HG02943 (cell line): ENCODE measurements around the gene HAGHL.
"Not testable (repeated sequence)": the region's sequence is repeated elsewhere in the genome, so short reads cannot be mapped to it uniquely, and the experiment has no call there.

Experiments
- ATAC-seq: cut with Tn5 transposase; IDR thresholded peaks from one replicate; pipeline ENCODE4 v1.9.1; 2021; ENCODE audit warnings: mild to moderate bottlenecking, low read depth, moderate library complexity; ENCODE audit not compliant: unreplicated experiment

The HAGHL gene

DNA sequence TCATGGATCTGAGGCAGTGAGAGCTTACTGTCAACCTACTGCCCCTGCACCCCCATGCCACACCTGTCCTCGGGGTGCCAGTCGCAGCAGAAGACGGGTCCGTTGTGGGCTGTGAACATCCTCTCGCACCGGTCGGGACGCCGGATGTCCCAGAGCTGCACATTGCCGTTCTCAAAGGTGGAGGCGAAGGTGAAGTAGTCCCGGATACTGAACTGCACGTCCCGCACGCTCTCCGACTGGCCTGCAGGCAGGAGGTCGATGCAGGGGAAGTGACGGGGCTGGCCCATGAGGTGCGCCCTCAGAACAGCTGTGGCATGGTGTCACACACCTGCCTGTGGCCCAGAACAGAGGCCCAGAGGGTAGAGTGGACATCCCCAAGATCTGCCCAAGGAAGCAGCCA lies 39.4 kb upstream of the HAGHL start:
- no peak for ATAC-seq

DNA sequence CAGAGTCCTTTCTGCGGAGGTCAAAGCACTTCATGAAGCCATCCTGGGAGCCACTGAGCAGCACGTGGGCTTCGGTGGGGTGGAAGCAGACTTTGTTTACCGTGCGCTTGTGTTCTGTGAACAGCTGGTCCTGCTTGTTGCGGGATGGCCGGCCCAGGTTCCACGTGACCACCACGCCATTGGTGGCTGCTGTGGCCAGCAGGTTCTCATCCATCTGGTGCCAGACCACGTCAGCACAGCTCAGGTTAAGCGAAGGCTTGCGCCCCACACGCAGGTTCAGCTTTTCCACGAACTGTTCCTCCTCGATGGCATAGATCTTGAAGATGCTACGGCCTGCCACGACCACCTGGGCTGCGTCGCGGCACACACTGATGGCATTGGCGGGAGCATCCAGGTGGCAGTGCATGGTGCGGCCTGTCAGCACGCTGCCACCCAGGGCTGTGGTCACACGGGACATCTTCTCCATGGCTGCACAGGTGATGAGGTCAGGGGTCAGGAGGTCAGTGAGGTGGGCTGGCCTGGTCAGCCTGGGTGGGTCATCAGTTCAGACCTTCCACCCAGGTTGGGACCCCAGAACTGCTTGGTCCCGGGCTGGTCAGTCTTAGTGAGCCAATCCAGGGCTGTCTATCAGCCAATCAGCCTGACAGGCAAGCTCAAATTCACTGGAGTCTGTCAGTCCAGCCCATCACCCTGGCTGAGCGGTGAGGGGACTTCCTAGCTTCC lies 37.6 kb upstream of the HAGHL start:
- ATAC-seq = no peak

DNA sequence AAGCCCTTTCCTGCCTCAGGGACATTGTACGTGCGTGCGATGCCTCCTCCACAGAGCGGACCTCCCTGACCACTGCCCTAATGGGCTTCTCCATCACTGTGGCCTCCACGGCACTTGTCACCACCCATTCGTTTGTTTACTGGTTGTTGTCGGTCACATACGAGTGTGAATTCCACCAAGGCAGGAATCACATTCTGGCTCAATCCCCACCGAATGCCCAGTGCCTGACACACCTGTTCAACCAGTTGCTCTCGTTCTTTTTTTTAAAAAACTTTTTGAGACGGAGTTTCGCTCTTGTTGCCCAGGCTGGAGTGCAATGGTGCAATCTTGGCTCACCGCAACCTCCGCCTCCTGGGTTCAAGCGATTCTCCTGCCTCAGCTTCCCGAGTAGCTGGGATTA lies 35.7 kb upstream of the HAGHL start:
- not testable (repeated sequence) for ATAC-seq

DNA sequence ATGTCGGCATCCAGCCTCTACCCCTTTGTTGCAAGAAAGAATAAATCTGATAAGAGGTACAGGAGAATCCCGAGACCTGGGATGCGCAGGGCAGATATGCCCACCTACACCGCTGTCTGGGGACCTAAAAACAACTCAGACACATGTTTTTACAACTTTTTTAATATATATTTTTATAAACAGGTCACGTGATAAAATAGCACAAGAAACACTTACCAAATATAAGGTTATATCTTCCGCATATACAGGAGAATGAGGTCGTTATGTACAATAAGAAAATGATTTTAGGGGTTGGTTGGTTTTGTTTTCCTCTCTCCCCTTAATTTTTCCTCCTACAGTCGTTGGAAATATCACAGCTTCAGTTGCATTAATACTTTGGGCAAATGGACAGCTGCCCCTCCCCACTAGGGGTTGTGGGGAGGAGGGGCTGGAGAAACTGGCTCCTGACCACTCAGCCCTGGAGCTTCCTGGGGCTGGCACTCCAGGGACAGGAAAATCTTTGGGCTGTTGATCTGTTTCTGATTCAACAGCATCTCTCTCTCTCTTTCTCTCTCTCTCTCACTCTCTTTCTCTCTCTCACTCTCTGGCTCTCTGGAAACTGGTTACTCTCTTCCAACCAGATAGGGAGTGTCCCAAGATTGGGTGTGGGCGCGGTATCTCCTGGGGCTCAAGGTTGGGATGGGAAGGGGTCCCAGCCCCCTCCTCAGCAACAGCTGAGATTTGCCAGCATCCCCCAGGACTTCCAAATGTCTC lies 34.4 kb upstream of the HAGHL start:
- no peak for ATAC-seq

DNA sequence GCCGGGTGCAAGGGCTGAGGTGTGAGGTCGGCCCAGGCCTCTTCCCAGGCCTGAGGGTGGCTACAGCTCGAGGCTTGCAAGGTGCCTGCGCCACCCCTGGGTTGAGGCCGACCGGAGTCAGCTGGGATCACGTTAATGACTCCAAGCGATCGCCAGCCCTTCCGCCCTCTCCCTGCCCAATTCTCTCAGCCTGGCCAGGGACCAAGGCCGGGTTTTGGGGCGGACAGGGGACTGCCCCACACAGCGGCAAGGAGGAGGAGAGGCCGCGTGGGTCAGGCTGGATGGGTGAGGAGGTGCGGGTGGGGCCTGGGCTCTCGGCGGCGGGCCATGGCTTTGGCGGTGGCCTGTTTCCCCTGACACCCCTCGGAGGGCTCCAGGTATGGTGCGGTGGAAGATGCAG lies 33.5 kb upstream of the HAGHL start:
- no peak for ATAC-seq

DNA sequence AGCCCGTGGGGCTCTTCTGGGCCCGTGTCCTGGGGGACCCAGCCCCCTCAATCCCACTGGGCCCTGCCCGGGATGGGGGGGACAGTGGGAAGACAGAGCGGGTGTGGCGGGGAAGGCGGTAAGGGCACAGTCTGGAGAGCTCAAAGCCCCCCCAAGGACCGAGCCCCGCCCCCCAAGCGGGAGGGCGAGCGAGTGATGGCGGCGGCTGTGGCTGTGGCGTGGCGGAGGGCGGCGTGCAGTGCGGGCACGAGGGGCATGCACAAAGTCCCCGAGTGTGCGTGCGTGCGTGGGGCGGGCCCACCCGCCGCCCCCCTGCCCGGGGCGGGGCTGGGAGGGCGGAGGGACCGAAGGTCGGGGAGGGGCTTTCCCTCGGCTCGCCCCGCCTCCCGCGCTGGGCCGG lies 33.1 kb upstream of the HAGHL start:
- no peak for ATAC-seq

DNA sequence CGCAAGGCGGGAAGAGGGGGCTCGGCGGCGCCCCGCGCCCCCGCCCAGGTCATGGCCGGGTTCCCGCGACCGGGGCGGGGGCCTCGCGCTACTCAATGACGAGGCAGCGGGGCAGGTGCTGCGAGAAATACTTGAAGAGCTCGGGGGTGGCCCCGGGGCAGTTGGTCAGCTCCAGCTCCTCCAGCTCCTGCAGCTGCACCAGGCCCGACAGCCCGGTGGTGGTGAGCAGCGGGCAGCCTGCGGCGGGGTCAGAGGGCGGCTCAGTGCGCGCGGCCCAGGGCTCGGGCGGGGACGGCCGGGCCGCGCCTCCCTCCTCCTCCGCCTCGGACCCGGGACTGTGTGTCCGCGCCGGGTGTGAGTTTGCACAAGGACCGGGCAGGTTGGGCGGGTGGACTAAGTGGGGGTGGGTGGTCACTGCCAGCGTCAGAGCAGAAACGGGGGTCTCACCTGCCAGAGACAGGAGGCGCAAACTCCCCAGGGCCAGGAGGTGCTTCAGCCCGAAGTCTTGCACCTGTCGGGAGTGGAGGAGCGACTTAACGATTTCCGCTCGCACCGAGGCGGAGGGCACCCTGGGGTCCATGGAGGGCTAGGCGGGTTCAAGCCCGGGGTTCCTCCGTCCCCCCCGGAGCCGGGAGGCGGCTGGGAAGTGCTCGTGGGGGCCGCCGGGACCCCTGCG lies 32.6 kb upstream of the HAGHL start:
- ATAC-seq = no peak

DNA sequence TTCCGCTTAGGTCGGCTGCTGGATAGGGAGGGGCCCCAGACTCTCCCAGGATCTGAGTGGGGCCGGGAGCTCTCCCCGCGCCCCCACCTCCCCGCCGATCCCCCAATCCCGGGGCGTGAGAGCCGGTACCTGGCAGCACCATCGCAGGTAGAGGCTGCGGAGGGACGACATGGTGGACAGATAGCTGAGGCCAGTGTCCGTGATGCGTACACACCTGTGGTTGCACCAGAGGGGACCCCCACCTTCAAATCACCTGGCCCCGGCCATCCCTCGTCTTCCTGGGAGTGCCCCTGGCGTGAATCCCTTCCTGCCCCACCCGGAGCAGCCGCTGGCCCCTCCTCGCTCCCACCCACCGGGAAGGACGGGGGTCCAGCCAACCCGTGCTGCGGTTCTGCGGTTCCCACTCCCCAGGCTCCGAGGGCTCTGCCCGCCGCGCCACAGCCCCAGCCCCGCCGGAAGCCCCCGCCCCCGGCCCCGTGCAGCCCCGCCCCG lies 32.0 kb upstream of the HAGHL start:
- ATAC-seq = no peak

DNA sequence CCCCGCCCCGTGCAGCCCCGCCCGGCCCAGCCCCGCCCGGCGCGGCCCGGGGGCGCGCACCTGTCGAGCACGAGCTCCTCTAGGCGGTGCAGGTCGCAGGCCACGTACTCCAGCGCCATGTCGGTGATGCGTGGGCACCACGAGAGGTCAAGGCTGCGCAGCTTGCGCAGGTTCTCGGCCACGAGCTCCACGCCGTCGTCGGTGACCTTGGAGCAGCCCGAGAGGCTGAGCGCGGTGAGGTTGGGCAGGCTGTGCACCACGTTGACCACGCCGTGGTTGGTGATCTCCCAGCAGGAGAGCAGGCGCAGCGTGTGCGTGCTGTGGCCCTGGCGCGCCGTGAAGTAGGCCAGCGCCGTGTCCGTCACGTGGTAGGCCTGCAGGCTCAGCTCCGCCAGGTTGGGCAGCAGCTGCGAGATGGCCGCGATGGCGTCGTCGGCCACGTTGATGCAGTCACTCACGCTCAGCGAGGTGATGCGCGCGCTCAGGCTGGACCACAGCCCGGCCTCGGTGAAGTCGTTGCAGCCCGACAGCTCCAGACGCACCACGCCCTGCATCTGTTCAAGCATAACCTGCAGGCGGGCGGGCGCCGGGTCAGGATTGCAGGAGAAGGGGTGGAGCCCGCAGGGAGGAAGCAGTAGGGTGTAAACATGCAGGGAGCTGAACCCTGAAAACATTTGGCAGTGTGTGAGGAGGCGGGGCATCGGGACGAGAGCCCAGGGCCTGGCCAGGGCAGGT lies 31.4 kb upstream of the HAGHL start:
- no peak for ATAC-seq

DNA sequence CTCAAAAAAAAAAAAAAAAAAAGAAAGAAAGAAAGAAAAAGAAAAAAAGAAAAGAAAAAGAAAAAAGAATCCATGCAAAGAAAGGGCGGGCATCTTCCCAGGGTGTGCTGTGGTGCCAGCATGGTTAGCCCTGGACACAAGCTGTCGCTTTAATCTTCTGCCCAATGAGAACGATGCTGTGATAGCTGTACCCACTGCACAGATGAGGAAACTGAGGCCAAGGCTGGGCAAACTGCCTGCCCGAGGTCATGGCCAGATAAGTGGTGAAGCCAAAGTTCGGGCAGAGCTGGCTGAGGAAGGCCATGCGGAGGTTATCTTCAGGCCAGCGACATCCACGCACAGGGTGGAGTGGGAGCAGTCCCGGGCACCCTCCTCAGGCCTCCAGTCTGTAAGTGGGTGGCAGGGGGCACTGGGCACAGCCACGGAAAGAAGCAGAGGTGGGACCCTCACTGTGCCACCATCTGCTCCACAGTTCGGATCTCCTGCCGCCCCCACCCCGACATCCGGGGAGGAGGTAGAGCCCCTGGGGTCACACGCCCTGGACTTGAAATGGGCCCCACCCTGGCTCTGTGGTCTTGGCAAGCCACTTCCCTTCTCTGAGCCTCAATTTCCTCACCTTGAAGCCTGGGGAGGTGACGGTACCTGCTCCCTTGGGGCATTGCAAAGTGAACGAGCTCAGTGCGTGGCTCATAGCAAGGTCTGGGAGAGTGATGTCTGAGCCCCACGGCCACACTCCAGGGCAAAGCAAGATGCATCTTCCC lies 27.8 kb upstream of the HAGHL start:
- ATAC-seq = no peak

DNA sequence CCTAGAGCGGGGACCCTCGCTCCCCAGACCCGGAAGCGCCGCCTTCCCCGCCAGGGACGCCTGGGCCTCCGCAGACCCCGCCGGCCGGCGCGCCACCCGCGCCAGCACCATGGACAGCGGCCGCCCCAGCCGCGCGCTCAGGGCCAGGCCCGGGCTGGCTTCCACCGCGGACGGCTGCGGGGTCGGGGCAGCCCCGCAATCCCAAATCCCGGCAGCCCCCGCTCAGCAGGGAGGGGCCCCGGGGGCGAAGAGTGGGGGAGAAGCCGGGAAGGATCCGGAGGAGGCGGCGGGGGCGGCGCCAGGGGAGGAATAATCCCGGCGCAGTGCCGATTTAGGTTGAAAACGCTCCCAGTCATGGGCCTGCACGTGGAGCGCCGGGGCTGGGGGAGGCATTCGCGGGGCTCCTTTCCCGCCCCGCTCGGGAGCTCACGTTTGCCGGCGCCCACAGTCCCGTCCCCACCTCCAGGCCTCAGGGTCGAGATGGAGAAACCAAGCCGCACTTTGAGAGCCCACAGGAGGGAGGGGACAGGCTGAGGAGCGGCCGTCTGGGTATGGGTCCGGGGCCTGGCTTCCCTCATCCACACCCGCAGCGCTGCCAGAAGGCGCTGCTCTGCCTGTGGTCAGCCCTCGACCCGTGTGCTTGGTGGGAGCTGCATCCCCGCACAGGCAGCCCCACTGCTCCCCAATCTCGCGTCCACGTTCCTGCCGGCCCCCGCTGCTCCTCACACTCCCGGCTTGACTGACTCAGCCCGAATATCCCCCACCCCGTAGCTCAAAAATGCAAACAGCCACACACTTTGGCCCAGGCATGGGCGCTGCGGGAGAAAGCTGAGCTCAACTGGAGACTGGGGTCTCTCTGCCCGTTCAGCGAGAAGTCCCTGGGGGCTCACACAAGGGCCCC lies 26.0 kb upstream of the HAGHL start:
- no peak for ATAC-seq

DNA sequence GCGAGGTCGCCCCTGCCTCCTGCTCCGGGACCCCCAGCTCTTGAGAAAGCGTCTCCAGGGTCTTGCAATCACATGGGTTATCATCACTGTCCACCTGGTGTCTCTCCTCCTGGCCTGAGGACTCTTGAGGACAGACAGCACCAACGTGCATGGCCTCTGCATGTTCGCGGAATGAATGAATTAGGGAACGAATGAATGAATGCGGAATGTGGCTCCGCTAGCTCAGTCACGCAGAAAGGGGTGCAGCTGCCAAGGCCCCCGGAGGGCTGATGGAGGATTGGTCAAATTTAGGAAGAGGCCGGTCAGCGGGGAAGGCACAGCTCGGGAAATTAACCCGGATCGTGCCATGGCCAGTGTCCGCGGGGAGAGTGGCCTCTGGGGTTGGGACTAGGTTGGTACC lies 24.6 kb upstream of the HAGHL start:
- no peak for ATAC-seq

DNA sequence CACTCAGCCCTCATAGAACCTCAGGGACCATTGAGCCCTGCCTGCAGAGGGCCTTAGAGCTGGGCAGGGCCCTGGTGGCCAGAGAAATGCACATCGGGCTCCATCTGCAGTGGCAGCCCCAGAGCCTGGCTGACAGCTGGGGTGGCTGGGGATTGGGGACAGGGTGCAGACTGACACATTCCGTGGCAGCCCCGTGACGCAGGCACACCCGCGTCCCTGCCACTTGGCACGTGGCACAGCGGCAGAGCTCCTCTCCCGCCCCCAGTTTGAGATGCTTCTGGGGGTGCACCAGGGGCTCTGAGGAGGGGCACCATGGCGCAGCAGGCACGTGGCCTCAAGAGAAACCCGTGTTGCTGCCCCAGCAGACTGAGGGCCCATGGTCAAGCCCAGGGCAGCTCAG lies 23.5 kb upstream of the HAGHL start:
- no peak for ATAC-seq

DNA sequence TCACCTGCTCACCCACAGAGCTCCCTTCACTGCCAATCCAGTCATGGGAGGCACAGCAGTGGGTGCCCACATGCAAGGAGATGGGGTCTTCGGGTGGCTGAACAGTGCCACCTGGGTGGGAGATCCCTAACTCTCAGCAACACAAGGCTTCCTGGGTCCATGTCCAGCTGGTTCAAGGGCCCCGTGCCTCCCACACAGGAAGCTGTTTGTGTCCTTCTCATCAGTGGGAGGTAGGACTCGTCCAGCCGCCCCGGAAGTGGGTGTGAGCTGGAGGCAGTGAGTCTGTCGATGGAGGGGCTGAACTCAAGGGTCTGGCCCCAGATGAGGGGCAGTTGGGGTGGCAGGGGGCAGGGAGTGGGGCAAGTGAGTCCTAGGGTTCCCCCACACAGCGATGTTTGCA lies 22.9 kb upstream of the HAGHL start:
- ATAC-seq = no peak

DNA sequence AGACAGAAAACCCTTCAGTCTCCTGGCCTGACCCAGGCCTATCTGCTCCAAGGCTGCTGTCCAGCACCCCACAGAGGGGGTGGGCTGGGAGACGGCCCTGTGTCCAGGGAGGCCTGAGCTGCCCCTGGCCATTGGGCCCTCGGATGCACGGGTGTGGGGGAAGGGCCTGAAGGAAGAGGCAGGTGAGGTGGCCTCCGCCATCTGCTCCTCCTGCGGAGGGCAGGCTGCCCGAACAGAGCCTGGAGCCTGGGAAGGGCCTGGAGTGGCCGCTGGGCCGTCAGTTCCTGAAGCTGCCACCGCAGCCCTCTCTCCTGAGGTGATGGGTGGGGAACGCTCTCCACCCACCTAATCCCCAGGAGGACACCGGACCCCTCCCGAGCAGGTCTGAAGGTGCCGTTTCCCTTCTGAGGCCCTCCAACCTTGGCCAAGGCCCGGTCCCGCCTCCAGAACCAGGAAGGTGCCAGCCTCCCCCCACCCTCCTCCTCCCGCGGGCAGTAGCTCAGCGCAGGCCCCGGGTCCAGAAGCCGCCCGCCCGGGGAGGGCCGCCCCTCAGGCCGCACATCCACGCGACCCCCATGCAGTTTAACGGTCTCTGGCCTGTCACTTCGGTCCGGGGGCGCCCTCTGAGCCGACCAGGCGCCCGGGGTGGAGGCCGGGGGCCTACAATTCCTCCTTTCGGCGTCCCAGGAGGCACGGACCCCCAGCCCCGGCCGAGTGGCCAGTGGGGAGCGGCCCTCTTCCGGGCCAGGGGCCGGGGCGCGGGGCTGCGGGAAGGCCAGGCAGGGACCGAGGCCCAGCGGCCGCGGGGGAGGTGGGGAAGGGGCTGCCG lies 22.1 kb upstream of the HAGHL start:
- no peak for ATAC-seq

DNA sequence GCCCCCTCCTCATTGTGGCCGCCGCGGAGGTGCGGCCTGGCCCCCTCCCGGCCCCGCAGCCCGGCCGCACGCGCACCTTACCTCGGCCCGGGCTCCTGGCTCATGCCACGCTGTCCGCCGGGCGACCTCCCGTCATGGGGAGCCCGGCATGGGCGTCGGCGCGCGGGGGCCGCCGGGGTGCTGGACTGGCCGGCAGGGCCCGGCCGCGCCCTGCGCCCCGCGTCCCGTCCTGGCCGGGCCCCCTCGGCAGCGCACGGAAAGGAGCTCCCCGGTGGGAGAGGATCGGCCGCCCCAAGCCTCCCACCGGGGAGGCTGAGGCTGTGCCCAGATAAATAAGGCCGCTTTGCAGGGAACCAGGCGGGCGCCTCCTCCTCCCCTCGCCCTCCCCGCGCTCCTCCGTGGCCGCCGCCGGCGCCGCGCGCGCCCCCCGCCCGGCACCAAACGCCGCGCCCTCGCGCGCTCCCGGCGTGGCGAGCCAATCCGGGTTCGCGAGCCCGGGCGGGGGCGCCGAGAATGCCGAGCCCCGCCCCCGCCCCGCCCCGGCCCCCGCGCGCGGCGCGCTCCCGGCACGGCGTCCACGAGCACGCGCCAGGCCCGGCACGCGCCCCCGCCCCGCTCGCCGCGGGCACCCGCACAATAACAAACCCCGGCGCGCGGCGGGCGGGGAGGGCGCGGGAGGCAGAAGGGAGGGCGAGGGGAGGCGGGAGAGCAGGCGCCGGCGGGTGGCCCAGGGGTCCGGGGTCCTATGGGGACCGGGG lies 21.3 kb upstream of the HAGHL start, which contains the start of gene FBXL16:
TSS of gene FBXL16 (minus strand) at position 371 of the 758 bp plus-strand sequence. CDS start 8,396 bp downstream, outside the sequence.
- no peak for ATAC-seq
